Measurements from ENCODE around the gene STIP1. TPM values are rescaled to one million over a fixed set of nuclear protein-coding genes. Genes with fewer than 3 reads are reported as not detected.

The STIP1 gene
- polyA plus RNA-seq, 1 donor from 2014 or later: 161 TPM

- no peaks in the 10 kb centered on the region for H3K9me3 ChIP-seq (ENCODE audit: low read length)
- no peaks in the 10 kb centered on the region for H3K27me3 ChIP-seq (ENCODE audit: insufficient read depth, low read depth, low read length)
- H4K20me1 ChIP-seq (ENCODE audit: insufficient read depth): no peaks in the 10 kb centered on the region
- H3K27ac ChIP-seq (ENCODE audit: low read length): no peak overlapping the region
- H3K79me2 ChIP-seq (replicated peaks; ENCODE audit: insufficient read depth, low read length): no peaks in the 10 kb centered on the region
- H2AFZ ChIP-seq (ENCODE audit: low read depth, low read length): no peak overlapping the region
- H3K9ac ChIP-seq (ENCODE audit: low read length): no peak overlapping the region
- H3K4me2 ChIP-seq (ENCODE audit: low read length): no peak overlapping the region
- H3K9me2 ChIP-seq (ENCODE audit: insufficient read depth, low read length): no peaks in the 10 kb centered on the region
- H3K4me3 ChIP-seq (ENCODE audit: low read length): peak overlapping the region; percentile 40
- no peak for TF ChIP-seq POLR2AphosphoS5 (IDR thresholded peaks at IDR 0.05)
- no peak for TF ChIP-seq EZH2 (IDR thresholded peaks at IDR 0.05; ENCODE audit: borderline replicate concordance, insufficient read depth, low read length, poor library complexity, severe bottlenecking)
- TF ChIP-seq RAD21 (conservative IDR thresholded peaks at IDR 0.05): no peak
- no peak for TF ChIP-seq MXI1 (conservative IDR thresholded peaks at IDR 0.05; ENCODE audit: poor library complexity, severe bottlenecking)
- no peak for TF ChIP-seq TAF1 (IDR thresholded peaks at IDR 0.05; ENCODE audit: low read depth)
- no peak for TF ChIP-seq SMC3 (conservative IDR thresholded peaks at IDR 0.05; ENCODE audit: poor library complexity)
- no peak for TF ChIP-seq REST (IDR thresholded peaks at IDR 0.05; ENCODE audit: borderline replicate concordance)
- TF ChIP-seq, protein P1, sequence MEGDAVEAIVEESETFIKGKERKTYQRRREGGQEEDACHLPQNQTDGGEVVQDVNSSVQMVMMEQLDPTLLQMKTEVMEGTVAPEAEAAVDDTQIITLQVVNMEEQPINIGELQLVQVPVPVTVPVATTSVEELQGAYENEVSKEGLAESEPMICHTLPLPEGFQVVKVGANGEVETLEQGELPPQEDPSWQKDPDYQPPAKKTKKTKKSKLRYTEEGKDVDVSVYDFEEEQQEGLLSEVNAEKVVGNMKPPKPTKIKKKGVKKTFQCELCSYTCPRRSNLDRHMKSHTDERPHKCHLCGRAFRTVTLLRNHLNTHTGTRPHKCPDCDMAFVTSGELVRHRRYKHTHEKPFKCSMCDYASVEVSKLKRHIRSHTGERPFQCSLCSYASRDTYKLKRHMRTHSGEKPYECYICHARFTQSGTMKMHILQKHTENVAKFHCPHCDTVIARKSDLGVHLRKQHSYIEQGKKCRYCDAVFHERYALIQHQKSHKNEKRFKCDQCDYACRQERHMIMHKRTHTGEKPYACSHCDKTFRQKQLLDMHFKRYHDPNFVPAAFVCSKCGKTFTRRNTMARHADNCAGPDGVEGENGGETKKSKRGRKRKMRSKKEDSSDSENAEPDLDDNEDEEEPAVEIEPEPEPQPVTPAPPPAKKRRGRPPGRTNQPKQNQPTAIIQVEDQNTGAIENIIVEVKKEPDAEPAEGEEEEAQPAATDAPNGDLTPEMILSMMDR (IDR thresholded peaks at IDR 0.05; ENCODE audit: poor library complexity, severe bottlenecking): no peak
- TF ChIP-seq EP300 (conservative IDR thresholded peaks at IDR 0.05; ENCODE audit: poor library complexity, severe bottlenecking): no peak
- peaks cover 6% of the 10 kb centered on the region for H3F3A ChIP-seq (ENCODE audit: insufficient read depth, low read length, poor library complexity, severe bottlenecking)
- no peaks in the 10 kb centered on the region for H3K36me3 ChIP-seq (ENCODE audit: insufficient read depth, low read length)
Observed at GRCh38 chr11:64180891-64181290, 5.1 kb upstream of the STIP1 start.

DNA sequence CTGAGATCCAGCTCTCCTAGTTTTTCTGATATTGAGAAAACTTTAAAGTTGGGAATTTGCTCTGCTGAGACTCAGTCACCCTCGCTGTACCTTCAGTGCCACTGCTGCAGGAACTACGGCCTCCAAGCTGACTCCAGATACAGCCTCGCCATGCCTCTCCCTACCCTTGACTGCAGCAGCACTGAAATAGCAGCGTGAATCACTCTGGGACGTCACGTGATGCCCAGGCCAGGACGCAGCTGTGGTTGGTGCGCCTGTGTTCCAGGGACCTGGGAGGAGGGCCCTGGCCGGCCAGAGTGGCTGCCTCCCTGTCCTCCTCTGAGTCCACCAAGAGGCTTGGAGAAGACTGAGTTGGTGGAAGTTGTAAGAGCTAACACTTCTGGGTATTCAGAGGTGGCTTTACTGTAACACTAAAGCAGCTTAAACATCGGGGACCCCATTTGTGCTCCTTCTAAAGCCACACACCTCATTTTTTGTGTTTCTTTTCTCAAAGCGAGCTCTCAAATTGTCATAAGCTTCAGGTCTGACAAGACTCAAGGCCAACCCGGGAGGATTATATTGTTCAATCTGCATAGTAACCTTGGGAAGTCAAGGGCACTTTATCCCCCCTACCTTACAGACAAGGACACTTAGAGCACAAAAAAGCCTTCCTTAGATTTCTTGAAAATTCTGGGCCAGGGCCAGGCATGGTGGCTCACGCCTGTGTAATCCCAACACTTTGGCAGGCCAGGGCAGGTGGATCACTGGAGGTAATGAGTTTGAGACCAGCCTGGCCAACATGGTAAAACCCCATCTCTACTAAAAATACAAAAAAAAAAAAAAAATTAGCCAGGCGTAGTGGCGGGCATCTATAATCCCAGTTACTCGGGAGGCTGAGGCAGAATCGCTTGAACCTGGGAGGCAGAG is 4.2 kb upstream of the STIP1 start:
- no peak overlapping the region for H3K27ac ChIP-seq (ENCODE audit: low read length)
- peaks cover 6% of the 10 kb centered on the region for H3F3A ChIP-seq (ENCODE audit: insufficient read depth, low read length, poor library complexity, severe bottlenecking)
- no peaks in the 10 kb centered on the region for H3K9me2 ChIP-seq (ENCODE audit: insufficient read depth, low read length)
- H3K27me3 ChIP-seq (ENCODE audit: insufficient read depth, low read depth, low read length): no peaks in the 10 kb centered on the region
- H2AFZ ChIP-seq (ENCODE audit: low read depth, low read length): no peak overlapping the region
- TF ChIP-seq REST (IDR thresholded peaks at IDR 0.05; ENCODE audit: borderline replicate concordance): no peak
- no peaks in the 10 kb centered on the region for H3K79me2 ChIP-seq (replicated peaks; ENCODE audit: insufficient read depth, low read length)
- H3K36me3 ChIP-seq (ENCODE audit: insufficient read depth, low read length): no peaks in the 10 kb centered on the region
- no peaks in the 10 kb centered on the region for H3K9me3 ChIP-seq (ENCODE audit: low read length)
- no peak overlapping the region for H3K4me2 ChIP-seq (ENCODE audit: low read length)
- H3K9ac ChIP-seq (ENCODE audit: low read length): no peak overlapping the region
- H4K20me1 ChIP-seq (ENCODE audit: insufficient read depth): peaks cover 5% of the 10 kb centered on the region
- H3K4me3 ChIP-seq (ENCODE audit: low read length): peak overlapping the region; percentile 40
